GM18951 (cell line): ENCODE data around the gene TTC7B.

Source experiments
- POLR2A ChIP-seq: IDR thresholded peaks from 4 replicates; pipeline ENCODE4 v1.6.1; 2011; ENCODE audit warnings: mild to moderate bottlenecking; ENCODE audit not compliant: insufficient read length, insufficient read depth; ENCODE audit errors: extremely low read depth
- in situ Hi-C: fragments of 300-500 bp; cut with MboI; formaldehyde crosslinking; loops from one replicate; pipeline ENCODE4 v1.12.0; 2022; ENCODE audit warnings: low sequenced_read_pairs, mixed read lengths, inconsistent platforms; ENCODE audit not compliant: unreplicated experiment

The TTC7B gene

DNA sequence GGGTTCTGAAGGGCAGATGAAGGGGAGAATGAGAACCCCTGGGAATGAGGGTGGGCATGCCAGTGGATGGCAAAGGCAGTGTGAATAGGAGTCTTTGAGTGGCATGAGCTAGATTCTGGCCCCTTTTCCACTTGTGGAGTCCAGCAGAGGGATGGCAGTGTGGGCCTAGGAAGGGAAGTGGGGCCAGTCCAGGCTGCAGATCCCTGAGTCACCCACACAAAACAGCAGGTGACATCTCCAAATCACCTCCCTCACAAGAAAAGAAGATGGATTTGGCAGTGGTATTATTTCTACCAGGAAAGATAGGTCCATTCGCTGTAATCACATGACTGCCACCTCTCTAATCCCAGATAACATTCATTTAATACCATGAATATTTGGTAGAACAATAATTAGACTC, 151.3 kb downstream of the TTC7B start:
- in situ Hi-C loops, result no loop called here
- no peak for TF ChIP-seq POLR2A

DNA sequence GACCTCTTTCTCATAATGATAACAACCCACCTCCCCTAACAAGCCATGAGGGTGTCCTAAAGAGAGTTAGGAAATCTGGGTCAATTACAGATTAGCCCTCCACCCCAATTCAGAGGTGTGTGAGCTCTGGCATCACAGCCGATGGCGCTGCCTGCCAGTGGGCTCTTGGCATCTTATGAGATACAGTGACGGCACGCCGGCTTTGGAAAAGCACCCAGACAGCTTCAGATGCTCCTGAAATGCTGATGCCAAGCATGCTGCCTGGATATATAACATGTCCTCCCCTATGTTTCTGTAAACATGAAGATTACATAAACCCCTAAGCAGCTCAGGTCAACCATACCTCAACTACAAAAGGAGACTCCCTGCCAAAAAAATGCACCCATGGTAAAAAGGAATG, 152.6 kb downstream of the TTC7B start:
- in situ Hi-C loops, result no loop called here
- no peak for TF ChIP-seq POLR2A

- in situ Hi-C loops, result no loop called here
- TF ChIP-seq POLR2A, result no peak
Measured at GRCh38 chr14:90663140-90663539, 153.1 kb downstream of the TTC7B start.

- TF ChIP-seq POLR2A, result no peak
- in situ Hi-C loops, result no loop called here
Measured at GRCh38 chr14:90661866-90662265, 154.4 kb downstream of the TTC7B start.

- in situ Hi-C loops, result no loop called here
- no peak for TF ChIP-seq POLR2A
Measured at GRCh38 chr14:90660865-90661570, 155.2 kb downstream of the TTC7B start.

DNA sequence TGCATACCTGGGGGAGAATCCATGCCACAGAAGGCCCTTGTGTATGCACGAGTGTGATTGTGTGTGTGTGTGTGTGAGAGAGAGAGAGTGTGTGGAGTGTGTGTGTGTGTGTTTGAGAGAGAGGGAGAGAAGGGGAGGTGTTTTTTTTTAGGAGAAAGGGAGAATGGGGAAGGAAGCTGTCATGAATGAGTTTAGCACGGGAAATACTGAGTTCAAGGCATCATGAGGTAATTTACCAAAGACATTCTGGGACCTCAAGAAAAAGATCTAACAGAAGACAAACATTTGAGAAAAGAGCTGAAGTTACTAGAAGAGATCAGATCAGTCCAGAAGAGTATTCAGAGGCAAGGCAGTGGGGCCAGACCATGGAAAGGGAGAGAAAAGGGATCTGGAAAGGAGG, 157.1 kb downstream of the TTC7B start:
- no peak for TF ChIP-seq POLR2A
- in situ Hi-C loops, result no loop called here

GRCh38 chr14:90658541-90658967, 157.7 kb downstream of the TTC7B start:
- in situ Hi-C loops, result no loop called here
- no peak for TF ChIP-seq POLR2A

- in situ Hi-C loops, result no loop called here
- no peak for TF ChIP-seq POLR2A
Measured at GRCh38 chr14:90656973-90657372, 159.3 kb downstream of the TTC7B start.

- in situ Hi-C loops, result no loop called here
- TF ChIP-seq POLR2A, result no peak
Measured at GRCh38 chr14:90655829-90656228, 160.4 kb downstream of the TTC7B start.

- TF ChIP-seq POLR2A, result no peak
- in situ Hi-C loops, result no loop called here
Measured at GRCh38 chr14:90654831-90655276, 161.4 kb downstream of the TTC7B start.

DNA sequence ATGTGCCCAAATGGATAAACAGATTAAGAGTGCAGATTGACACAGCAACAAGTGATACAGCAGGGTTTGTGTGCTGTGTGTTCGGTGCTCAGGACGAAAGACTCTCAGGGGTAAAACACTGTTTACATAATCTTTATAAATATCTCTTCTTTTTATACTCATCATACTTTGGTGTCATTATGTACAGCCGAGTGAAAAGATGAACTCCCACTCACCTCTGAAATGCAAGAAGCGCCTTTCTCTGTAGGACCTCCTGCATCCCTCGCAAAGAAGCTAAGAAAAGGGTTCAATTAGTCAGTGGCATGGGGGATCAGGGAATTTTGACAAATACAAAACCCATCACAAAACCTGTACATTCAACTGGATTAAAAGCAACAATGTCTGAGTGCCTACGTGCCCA, 163.6 kb downstream of the TTC7B start:
- in situ Hi-C loops, result no loop called here
- no peak for TF ChIP-seq POLR2A

GRCh38 chr14:90651976-90652560, 164.2 kb downstream of the TTC7B start:
- in situ Hi-C loops, result no loop called here
- TF ChIP-seq POLR2A, result no peak

GRCh38 chr14:90651271-90651804, 164.9 kb downstream of the TTC7B start:
- TF ChIP-seq POLR2A, result no peak
- in situ Hi-C loops, result no loop called here

DNA sequence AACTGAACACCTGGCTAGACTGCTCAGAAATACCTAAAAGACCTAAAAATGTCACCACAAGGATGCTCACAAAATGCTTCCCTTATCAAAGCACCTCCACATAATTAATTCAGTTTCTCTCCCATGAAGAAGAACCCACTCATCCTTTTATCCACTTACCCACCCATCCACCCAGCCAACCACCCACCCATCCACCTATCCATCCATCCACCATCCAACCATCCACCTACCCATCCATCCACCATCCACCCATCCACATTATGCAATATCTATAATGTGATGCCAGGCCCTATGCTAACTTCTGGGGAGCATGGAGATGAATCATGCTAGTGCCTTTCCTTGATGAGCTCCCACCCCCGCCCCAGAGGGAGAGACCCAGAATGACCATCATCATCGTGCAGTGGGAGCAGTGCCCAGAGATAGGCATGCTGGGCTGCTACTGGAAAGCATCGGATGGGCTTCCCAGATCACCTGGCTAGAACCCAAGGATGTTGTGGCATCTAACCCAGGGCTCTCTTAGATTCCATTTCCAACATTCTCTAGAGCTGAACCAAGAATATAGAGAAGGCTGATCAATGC, 166.6 kb downstream of the TTC7B start:
- in situ Hi-C loops, result no loop called here
- no peak for TF ChIP-seq POLR2A
